Keratinocyte (primary cell): ENCODE measurements around the gene TMPRSS4.

Experiments
- CTCF ChIP-seq, 3 experiments: IDR thresholded peaks in 1 of 3; conservative IDR thresholded peaks in 1 of 3; optimal IDR thresholded peaks in 1 of 3; 2 replicates in 2 of 3; 3 replicates in 1 of 3; pipeline versions ENCODE3 to v1.5.1; 2011; ENCODE audit warnings: low read length in 3 of 3, mild to moderate bottlenecking in 3 of 3, moderate library complexity in 2 of 3, control low read depth in 1 of 3, inconsistent platforms in 1 of 3; ENCODE audit not compliant: insufficient read depth in 2 of 3; ENCODE audit errors: extremely low read depth in 1 of 3
- EZH2 ChIP-seq: IDR thresholded peaks from one replicate; pipeline ENCODE4 v1.6.1; 2012; ENCODE audit warnings: inconsistent platforms, mild to moderate bottlenecking, low read length, moderate library complexity

GRCh38 chr11:118042796-118043195, 34.1 kb upstream of the TMPRSS4 start:
- no peak for TF ChIP-seq CTCF (optimal IDR thresholded peaks at IDR 0.05 in 1 of 3, IDR thresholded peaks at IDR 0.05 in 1 of 3, conservative IDR thresholded peaks at IDR 0.05 in 1 of 3; ENCODE audit: extremely low read depth in 1 of 3, insufficient read depth in 2 of 3, low read length in 3 of 3)
- no peak for TF ChIP-seq EZH2
